Vagina (tissue), 2 donors: ENCODE data around the gene RASGRF2. TPM values are rescaled to one million over a fixed set of nuclear protein-coding genes. Genes with fewer than 3 reads are reported as not detected.
A peak's percentile ranks its signal among the peaks of the same experiment; 100 is the strongest.

Source experiments
- DNase-seq, 2 donors: peaks; one replicate each; pipeline ENCODE4 v3.0.0-alpha.2; 2017; ENCODE audit errors: extremely low spot score in 2 of 2
- H3K27ac ChIP-seq: fragments of 200-600 bp; sonication (generic); one replicate; pipeline ENCODE4 v1.5.1; 2019
- H3K27me3 ChIP-seq: fragments of 200-600 bp; sonication (generic); one replicate; pipeline ENCODE4 v1.5.1; 2019
- H3K36me3 ChIP-seq, 2 donors: fragments of 200-600 bp; sonication (generic); one replicate each; pipeline ENCODE4 v1.5.1; 2017 to 2019
- H3K4me1 ChIP-seq: fragments of 200-600 bp; sonication (generic); one replicate; pipeline ENCODE4 v1.5.1; 2019
- H3K4me3 ChIP-seq, 2 donors: fragments of 200-600 bp; sonication (generic); 1 replicate in 1 of 2; 2 replicates in 1 of 2; pipeline ENCODE4 v1.5.1; 2016 to 2019
- H3K9me3 ChIP-seq: fragments of 200-600 bp; sonication (generic); one replicate; pipeline ENCODE4 v1.5.1; 2019
- POLR2A ChIP-seq, 2 donors: fragments of 450-650 bp; IDR thresholded peaks; one replicate each; pipeline ENCODE4 v1.6.1; 2017; ENCODE audit warnings: antibody characterized with exemption in 2 of 2, mild to moderate bottlenecking in 2 of 2, moderate library complexity in 2 of 2
- POLR2AphosphoS5 ChIP-seq, 2 donors: sonication (generic); formaldehyde crosslinking; IDR thresholded peaks; one replicate each; pipeline ENCODE4 v1.9.0; 2017; ENCODE audit warnings: antibody characterized with exemption in 2 of 2, mild to moderate bottlenecking in 2 of 2, low read depth in 1 of 2; ENCODE audit not compliant: insufficient read depth in 1 of 2
- intact Hi-C: fragments of 100-400 bp; cut with DNase I; formaldehyde crosslinking; loops from one replicate; pipeline ENCODE4 v1.15.1; 2023
- total RNA-seq: library from RNA; depleted of rRNA; stranded (reverse); fragments of >200 nt; gene quantifications from one replicate; pipeline ENCODE4 v1.2.3, GENCODE V29; 2016
- TF ChIP-seq, protein P1 (sequence below), 3 experiments: fragments of 450-650 bp in 2 of 3; fragments of 200-600 bp in 1 of 3; sonication (generic) in 1 of 3; IDR thresholded peaks; one replicate each; pipeline ENCODE4 v1.5.1; 2017 to 2019; ENCODE audit warnings: antibody characterized with exemption in 3 of 3, mild to moderate bottlenecking in 2 of 3, moderate library complexity in 2 of 3

The RASGRF2 gene
- total RNA-seq, 1 donor from 2014 or later: 8.8 TPM

DNA sequence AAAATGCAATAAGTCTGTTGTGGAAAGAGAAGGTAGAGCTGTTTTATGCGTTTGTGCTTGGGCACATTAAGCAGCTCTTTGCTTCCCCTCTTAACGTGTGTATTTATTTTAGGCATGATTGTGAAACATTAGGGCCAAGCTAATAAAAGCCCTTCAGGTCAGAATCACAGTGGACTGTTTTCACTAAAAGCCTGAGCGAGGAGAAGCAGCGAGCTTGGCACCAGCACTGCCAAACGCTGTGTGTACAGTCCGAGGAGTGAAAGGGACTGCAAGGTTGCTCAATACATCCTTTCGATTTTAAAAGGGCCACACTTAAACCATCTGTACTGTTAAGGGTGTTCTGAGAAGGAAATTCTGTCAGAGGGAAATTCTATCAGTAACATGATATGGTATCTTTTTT is 165.8 kb downstream of the RASGRF2 start:
- Histone ChIP-seq H3K9me3 (no peaks in the 10 kb centered on the region), H3K4me1 (peaks cover 6% of the 10 kb centered on the region), H3K4me3 (no peak overlapping the region), H3K36me3 (peaks cover 0 to 5% of the 10 kb centered on the region in 2 donors), H3K27me3 (no peaks in the 10 kb centered on the region), H3K27ac (no peak overlapping the region)
- intact Hi-C loops: no loop called here
- TF ChIP-seq, protein P1, sequence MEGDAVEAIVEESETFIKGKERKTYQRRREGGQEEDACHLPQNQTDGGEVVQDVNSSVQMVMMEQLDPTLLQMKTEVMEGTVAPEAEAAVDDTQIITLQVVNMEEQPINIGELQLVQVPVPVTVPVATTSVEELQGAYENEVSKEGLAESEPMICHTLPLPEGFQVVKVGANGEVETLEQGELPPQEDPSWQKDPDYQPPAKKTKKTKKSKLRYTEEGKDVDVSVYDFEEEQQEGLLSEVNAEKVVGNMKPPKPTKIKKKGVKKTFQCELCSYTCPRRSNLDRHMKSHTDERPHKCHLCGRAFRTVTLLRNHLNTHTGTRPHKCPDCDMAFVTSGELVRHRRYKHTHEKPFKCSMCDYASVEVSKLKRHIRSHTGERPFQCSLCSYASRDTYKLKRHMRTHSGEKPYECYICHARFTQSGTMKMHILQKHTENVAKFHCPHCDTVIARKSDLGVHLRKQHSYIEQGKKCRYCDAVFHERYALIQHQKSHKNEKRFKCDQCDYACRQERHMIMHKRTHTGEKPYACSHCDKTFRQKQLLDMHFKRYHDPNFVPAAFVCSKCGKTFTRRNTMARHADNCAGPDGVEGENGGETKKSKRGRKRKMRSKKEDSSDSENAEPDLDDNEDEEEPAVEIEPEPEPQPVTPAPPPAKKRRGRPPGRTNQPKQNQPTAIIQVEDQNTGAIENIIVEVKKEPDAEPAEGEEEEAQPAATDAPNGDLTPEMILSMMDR (IDR thresholded peaks at IDR 0.05): no peak
- TF ChIP-seq POLR2A (IDR thresholded peaks at IDR 0.05): no peak
- TF ChIP-seq POLR2AphosphoS5 (IDR thresholded peaks at IDR 0.05; ENCODE audit: insufficient read depth in 1 of 2, low read depth in 1 of 2): peak in 1 of 2 donors; percentile 12
- no peak for DNase-seq

DNA sequence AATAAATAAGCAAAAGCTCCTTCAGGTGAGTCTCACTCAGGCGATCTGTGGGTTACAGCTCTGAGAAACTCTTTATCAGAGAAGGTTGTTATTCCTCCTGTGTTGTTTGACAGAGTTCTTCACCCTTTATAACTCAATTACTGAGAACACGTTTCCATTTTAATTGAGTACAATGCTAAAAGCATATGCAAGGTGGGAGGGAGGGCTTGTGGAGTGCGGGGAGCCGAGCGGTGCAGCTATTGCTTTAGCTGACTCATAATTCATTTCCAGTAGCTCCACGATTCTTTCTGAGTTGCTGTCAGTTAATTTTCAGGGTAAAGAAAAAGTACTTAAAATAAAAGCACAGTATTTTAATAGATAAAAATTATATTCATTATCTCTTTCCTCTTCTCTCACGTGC is 168.3 kb downstream of the RASGRF2 start:
- no peak overlapping the region for H3K4me3 ChIP-seq
- H3K9me3 ChIP-seq: no peaks in the 10 kb centered on the region
- DNase-seq: no peak
- H3K27ac ChIP-seq: no peak overlapping the region
- intact Hi-C loops: no loop called here
- H3K4me1 ChIP-seq: peaks cover 6% of the 10 kb centered on the region
- no peaks in the 10 kb centered on the region for H3K27me3 ChIP-seq
- TF ChIP-seq POLR2A (IDR thresholded peaks at IDR 0.05): no peak
- TF ChIP-seq, protein P1 (IDR thresholded peaks at IDR 0.05): no peak
- TF ChIP-seq POLR2AphosphoS5 (IDR thresholded peaks at IDR 0.05; ENCODE audit: insufficient read depth in 1 of 2, low read depth in 1 of 2): no peak
- H3K36me3 ChIP-seq: peaks cover 0 to 5% of the 10 kb centered on the region in 2 donors

DNA sequence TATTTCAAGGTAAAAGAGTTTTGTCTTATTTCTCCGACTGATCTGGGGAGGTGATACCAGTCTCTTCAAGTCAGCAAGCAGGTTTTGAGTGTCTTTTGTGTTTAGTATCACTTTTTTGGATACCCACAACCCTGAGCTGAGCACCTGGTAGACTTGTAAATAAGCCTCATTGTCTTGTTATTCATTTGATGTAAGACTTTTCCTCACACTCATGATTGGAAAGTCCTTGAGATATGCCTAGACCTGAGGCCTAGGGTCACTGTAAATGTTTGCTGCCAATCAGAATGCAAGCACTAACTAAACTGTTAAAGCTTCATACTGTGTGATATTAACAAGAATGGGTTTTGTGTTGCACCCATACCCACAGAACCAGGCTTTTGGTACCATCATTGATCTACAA is 172.2 kb downstream of the RASGRF2 start:
- no peak for DNase-seq
- no peak overlapping the region for H3K27ac ChIP-seq
- H3K4me1 ChIP-seq: no peaks in the 10 kb centered on the region
- intact Hi-C loops: no loop called here
- H3K4me3 ChIP-seq: no peak overlapping the region
- no peaks in the 10 kb centered on the region for H3K27me3 ChIP-seq
- no peaks in the 10 kb centered on the region for H3K36me3 ChIP-seq
- TF ChIP-seq, protein P1 (IDR thresholded peaks at IDR 0.05): no peak
- no peak for TF ChIP-seq POLR2A (IDR thresholded peaks at IDR 0.05)
- no peak for TF ChIP-seq POLR2AphosphoS5 (IDR thresholded peaks at IDR 0.05; ENCODE audit: insufficient read depth in 1 of 2, low read depth in 1 of 2)
- H3K9me3 ChIP-seq: no peaks in the 10 kb centered on the region

DNA sequence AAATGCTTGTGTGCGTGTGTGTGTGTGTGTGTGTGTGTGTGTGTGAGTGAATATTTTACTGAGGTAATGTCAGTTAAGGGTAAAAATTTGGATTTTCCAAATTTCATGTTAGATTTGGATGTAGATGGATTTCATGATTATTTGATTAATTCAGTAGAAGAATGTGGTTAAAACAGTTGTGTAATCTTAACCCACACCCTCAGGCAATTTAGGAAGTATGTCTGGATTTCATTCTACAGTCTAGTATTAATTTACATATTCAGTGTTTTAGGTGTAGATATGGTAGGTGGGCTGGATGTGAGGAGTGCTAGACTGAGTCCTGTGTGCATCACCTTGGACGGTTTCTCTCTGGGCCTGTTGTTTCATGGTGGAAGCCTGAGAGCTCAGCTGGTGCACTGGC is 173.9 kb downstream of the RASGRF2 start:
- no peaks in the 10 kb centered on the region for H3K27me3 ChIP-seq
- TF ChIP-seq, protein P1 (IDR thresholded peaks at IDR 0.05): no peak
- TF ChIP-seq POLR2AphosphoS5 (IDR thresholded peaks at IDR 0.05; ENCODE audit: insufficient read depth in 1 of 2, low read depth in 1 of 2) (no peak), POLR2A (IDR thresholded peaks at IDR 0.05) (no peak)
- H3K4me1 ChIP-seq: no peaks in the 10 kb centered on the region
- DNase-seq: no peak
- H3K36me3 ChIP-seq: no peaks in the 10 kb centered on the region
- no peak overlapping the region for H3K4me3 ChIP-seq
- H3K9me3 ChIP-seq: no peaks in the 10 kb centered on the region
- H3K27ac ChIP-seq: no peak overlapping the region
- intact Hi-C loops: no loop called here

DNA sequence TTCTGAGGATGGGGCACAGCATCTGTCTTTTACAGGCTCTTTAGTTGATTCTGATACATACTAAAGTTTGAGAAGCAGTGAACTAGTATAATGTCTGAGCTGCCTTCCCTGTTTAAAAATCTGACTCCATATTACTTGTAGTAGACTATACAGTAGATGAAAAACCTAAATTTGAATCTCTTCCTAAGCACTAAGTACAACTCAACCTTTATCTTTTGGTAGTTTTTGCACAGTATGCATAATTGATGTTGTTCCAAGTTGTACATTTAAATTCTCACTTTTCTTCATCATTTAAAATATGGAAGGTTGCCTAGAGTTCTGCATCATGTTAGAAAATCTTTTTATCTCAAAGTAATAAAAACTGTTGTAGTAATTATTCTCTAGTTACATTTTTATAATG is 174.4 kb downstream of the RASGRF2 start:
- Histone ChIP-seq H3K9me3 (no peaks in the 10 kb centered on the region), H3K27ac (no peak overlapping the region), H3K4me3 (no peak overlapping the region), H3K27me3 (no peaks in the 10 kb centered on the region), H3K36me3 (no peaks in the 10 kb centered on the region), H3K4me1 (no peaks in the 10 kb centered on the region)
- DNase-seq: no peak
- TF ChIP-seq POLR2A (IDR thresholded peaks at IDR 0.05): no peak
- TF ChIP-seq, protein P1 (IDR thresholded peaks at IDR 0.05): no peak
- no peak for TF ChIP-seq POLR2AphosphoS5 (IDR thresholded peaks at IDR 0.05; ENCODE audit: insufficient read depth in 1 of 2, low read depth in 1 of 2)
- intact Hi-C loops: no loop called here
